Frontal cortex (tissue), 4 donors: ENCODE results near the gene NFRKB. TPM values are rescaled to one million over a fixed set of nuclear protein-coding genes. Genes with fewer than 3 reads are reported as not detected.
"Not testable (repeated sequence)": the region's sequence is repeated elsewhere in the genome, so short reads cannot be mapped to it uniquely, and the experiment has no call there.

ENCODE experiments used
- DNase-seq, 2 donors: peaks; one replicate each; pipeline ENCODE4 v3.0.0; 2012; ENCODE audit warnings: low spot score in 2 of 2
- FAIRE-seq: peaks from 2 replicates; lab custom pipeline; 2012; peaks lifted over from hg19 to GRCh38; lab: Jason Lieb, UNC
- total RNA-seq: library from RNA; depleted of rRNA; stranded (reverse); fragments of >200 nt; gene quantifications from one replicate; pipeline ENCODE4 v1.2.3, GENCODE V29; 2014
- donor health status: control.
- donor health status: control.
- donor health status: control.

The NFRKB gene
- total RNA-seq, 1 donor from 2014 or later: 17.5 TPM

DNA sequence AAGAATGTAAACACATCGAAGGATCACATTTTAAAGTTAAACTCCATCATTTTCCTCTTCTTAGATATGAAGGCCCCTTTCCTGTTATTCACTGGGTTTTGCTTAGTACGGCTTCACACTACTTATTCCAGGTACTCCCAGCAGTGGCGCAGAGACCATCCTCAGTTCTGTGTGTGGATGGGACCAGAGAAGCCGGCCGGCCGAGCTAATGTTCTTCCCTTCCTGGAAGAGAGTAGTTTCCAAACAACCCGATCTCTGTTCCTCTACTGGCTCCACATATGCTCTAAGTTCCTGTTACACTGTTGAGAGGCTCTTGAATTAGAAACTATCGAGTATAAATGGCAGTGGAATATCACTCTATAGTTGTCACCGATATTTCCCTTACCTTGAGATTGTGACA lies 684 bp upstream of the NFRKB start:
- no peak for DNase-seq

GRCh38 chr11:129894278-129895125 lies 876 bp downstream of the NFRKB start:
- FAIRE-seq: no peak

More for the DNA sequence above, 684 bp upstream of the NFRKB start:
- no peak for FAIRE-seq

DNA sequence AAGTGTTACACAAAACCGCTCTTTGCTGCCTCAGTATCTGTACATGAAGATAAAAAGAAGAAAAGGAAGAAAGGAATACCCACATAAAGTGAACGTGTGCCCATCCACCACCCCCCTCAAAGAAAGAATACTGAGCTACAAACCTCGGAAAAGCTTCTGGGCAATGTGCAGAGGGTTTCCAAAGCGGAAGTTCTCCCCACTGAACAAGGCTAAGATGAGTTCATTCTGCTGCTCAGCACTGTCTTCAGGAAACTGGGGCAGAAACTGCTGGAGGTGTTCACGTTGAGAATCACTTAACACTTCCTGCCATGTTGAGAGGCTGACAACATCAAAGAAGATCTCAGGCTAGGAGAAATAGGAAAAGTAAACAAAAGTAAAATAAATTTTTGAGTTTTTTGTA lies 6.9 kb downstream of the NFRKB start:
- no peak for FAIRE-seq
- DNase-seq: no peak

More at GRCh38 chr11:129894278-129895125, 876 bp downstream of the NFRKB start:
- DNase-seq: peak in 1 of 2 donors; percentile 16

DNA sequence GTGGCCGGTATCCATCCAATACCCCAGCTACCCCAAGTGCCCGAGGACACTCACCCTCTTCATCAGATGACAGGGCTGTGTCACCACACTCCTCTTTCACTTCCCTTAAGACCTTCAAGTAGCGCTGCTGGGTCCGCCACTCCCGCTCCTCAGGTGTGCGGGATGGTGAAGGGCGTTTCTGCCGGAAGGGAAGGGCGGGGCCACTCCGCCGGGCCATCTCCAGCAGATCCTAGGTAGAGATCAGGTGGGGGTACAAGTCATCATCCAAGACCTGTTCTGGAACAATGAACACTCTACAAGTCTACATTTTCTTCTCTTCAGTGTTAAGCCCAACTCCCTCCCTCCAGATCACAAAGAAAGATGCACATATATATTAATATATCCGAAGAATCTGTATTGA lies 10.0 kb downstream of the NFRKB start:
- FAIRE-seq: no peak
- DNase-seq: no peak

DNA sequence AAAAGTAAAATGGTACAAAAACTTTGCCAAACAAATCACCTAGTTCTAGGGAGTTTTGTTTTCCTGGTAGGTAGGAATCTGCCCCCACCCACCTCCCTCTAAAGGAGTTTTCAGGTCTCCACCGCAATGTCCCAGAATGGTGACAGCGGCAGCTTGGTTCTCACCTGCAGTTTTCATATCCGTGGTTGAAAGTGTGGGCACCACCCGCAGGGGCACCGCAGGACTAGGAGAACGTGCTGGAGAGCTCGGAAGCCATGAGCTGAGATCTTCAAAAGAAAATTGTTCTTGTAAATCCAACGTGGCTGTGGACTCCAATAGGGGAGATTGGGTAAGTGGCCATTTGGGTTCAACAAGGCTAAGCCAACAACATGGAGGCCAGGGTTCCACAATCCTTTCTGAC lies 10.8 kb downstream of the NFRKB start:
- no peak for DNase-seq
- no peak for FAIRE-seq

DNA sequence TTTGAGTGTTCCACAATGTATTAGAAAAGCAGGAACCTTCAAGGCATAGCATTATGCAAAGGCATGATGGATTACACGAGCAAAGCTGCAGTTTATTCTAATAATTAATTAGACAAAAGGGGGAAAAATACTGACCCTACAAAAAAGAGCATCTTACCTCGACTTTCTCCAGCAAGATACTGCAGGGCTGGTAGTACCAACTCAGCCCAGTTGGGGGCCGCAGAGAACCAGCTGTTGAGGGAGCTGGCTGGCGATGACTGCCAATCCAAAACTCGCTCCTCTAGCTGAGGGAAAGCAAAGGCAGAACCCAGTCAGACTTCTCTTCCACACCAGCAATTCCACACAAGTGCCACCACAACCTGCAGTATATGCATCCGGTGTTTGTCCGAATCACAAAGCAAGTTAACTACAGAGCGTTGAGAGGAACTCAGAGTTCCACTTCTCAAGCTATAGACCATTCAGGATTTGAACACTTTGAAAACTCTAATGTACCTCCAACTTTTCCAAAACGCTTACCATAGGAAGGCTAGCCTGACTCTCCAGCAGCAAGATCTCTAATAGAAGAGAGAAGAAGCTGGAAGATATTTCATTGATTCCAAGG lies 13.7 kb downstream of the NFRKB start:
- DNase-seq (peak in 1 of 2 donors; percentile 23), FAIRE-seq (no peak)

GRCh38 chr11:129880311-129880710 lies 15.1 kb downstream of the NFRKB start:
- FAIRE-seq: no peak
- DNase-seq: no peak

DNA sequence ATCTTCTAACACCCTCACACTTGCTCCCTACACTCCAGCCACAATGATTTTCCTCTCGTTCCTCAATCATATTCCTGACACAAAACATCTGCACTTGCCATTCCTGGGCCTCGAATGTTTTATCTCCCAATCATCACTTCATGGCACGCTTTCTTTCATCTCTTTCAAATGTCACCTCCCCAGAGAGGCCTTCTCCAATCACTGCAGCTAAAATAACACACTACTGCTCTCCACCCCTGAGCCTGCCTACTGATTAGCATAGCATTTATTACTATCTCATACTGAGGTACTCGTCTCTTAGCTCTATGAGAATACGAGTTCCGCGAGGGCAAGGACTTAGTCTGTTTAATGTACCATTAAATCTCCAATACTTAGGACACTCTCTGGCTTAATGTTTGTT lies 23.5 kb downstream of the NFRKB start:
- DNase-seq (no peak), FAIRE-seq (no peak)

DNA sequence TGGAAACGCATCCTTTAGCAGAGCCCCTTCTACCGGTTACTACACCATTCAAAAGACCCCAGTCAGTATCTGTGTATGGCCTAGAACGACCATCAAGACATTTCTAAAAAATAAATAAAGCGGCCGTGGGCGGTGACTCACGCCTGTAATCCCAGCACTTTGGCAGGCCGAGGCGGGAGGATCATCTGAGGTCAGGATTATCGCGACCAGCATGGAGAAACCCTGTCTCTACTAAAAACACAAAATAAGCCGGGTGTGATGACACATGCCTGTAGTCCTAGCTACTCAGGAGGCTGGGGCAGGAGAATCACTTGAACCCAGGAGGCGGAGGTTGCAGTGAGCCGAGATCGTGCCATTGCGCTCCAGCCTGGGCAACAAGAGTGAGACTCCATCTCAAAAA lies 26.8 kb downstream of the NFRKB start:
- not testable (repeated sequence) for DNase-seq, FAIRE-seq

GRCh38 chr11:129866311-129866710 lies 29.1 kb downstream of the NFRKB start:
- no peak for FAIRE-seq

GRCh38 chr11:129865701-129866100 lies 29.7 kb downstream of the NFRKB start:
- FAIRE-seq (no peak), DNase-seq (no peak)

More at GRCh38 chr11:129866311-129866710, 29.1 kb downstream of the NFRKB start:
- DNase-seq: no peak

GRCh38 chr11:129864811-129865210 lies 30.6 kb downstream of the NFRKB start:
- FAIRE-seq (no peak), DNase-seq (no peak)

- peak in 1 of 2 donors; percentile 40 for DNase-seq
- FAIRE-seq: no peak
These were observed 33.5 kb downstream of the NFRKB start for GRCh38 chr11:129861702-129862522.

DNA sequence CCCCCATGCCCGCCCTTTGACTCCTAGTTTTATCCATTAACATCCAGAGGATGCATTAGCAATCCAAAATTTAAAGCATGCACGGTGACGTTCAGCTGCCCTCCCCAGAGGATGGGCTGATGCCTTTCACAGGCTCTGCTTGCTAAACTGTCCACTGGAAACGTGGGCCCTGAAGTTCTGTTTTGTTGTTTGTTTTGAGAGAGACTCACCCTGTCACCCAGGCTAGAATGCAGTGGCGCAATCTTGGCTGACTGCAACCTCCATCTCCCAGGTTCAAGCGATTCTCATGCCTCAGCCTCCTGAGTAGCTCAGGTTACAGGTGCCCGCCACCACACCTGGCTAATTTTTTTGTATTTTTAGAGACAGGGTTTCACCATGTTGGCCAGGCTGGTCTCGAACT lies 39.3 kb downstream of the NFRKB start:
- FAIRE-seq (no peak), DNase-seq (no peak)

GRCh38 chr11:129855086-129855485 lies 40.3 kb downstream of the NFRKB start:
- no peak for FAIRE-seq
- no peak for DNase-seq

DNA sequence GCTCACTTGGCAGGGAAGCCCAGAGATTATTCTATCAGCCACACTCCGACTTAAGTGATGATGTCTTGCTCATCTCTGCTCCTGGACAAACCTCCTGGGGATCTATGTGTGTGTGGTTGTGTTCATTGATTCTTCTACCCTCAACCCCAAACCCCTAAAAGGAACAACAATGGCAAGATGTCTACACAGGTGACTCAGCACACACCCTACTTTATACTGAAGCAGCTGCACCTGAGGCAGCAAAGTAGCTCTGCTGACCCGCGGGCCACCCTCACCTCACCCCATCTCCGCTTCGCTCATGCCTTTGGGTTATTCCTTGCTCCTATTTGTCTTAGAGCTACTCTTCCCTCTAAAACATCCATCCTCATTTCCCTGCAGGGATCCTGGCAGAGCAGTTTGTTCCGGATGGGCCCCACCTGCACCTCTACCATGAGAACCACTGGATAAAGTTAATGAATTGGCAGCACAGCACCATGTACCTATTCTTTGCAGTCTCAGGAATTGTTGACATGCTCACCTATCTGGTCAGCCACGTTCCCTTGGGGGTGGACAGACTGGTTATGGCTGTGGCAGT lies 41.1 kb downstream of the NFRKB start:
- no peak for FAIRE-seq

DNA sequence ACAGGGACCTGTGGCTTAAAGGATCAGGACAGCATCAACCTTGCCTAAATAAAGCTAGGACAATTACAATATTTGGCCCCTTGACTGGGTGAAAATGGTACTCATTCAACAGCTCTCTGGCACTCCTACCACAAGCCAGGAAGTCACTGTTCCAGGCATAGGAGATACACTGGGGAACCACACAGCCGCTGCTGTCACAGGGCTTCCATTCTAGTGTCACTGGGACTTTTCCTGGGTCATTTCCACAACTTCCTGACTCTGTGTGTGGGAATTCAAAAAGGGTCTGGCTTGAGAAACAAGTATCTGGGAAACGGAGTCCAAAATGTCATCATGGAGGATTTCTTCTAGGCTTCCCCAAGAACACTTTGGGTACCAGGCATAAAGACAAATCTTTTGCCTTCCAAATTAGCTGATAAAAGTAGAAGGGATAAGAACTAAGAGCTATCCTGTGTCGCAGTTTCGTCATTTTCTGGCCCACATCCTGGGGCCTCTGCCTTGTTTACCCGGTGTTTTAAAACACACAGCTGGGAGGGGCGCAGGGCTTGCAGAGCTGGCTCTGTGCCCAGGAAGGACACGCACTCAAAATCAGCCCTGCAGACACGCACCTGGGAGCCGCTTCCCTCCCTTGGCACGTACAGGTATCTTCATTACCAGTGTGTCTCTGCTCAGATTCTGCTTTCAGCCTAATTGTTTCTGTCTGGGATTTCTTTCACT lies 41.7 kb downstream of the NFRKB start:
- no peak for FAIRE-seq
- DNase-seq: no peak

More for the DNA sequence above, 41.1 kb downstream of the NFRKB start:
- DNase-seq: no peak

- FAIRE-seq: no peak
- DNase-seq: no peak
These were observed 43.1 kb downstream of the NFRKB start for GRCh38 chr11:129852125-129852740.
